ENCODE results near the gene SH2B2. TPM values are rescaled to one million over a fixed set of nuclear protein-coding genes. Genes with fewer than 3 reads are reported as not detected.

Gene SH2B2
- total RNA-seq, 2 experiments from 2014 or later: 2.7 to 3.2 TPM

GRCh38 chr7:102280521-102280920 lies 6.1 kb upstream of the SH2B2 start:
- CTCF ChIA-PET: interaction anchor here (0.7 to 0.9 kb wide), 2 partner anchors 116 to 1645 kb away, joined by 3 read pairs; partner anchors contain the start of gene PRKRIP1
- peaks cover 7% of the 10 kb centered on the region for H3K27me3 Mint-ChIP-seq
- H3K4me3 Mint-ChIP-seq: no peak overlapping the region
- H3K9me3 Mint-ChIP-seq (ENCODE audit: low read depth): no peaks in the 10 kb centered on the region
- peaks cover 20% of the 10 kb centered on the region for H3K4me1 Mint-ChIP-seq
- POLR2A ChIA-PET: no interaction called here
- no peak overlapping the region for H3K27ac Mint-ChIP-seq
- ATAC-seq (no peak), DNase-seq (no peak)
- no peaks in the 10 kb centered on the region for H3K36me3 Mint-ChIP-seq (ENCODE audit: low read depth)
- intact Hi-C loops (cut with DNase I, micrococcal nuclease): loop anchor here in 1 of 2 experiments (10.0 kb wide), 1 partner anchor 184 kb away; the partner anchor contains the start of genes ALKBH4 and LRWD1

- no peaks in the 10 kb centered on the region for H3K9me3 Mint-ChIP-seq (ENCODE audit: low read depth)
- no peak overlapping the region for H3K4me3 Mint-ChIP-seq
- POLR2A ChIA-PET: no interaction called here
- ATAC-seq (no peak), DNase-seq (no peak)
- H3K36me3 Mint-ChIP-seq (ENCODE audit: low read depth): no peaks in the 10 kb centered on the region
- peaks cover 7% of the 10 kb centered on the region for H3K27me3 Mint-ChIP-seq
- CTCF ChIA-PET: no interaction called here
- peaks cover 20% of the 10 kb centered on the region for H3K4me1 Mint-ChIP-seq
- intact Hi-C loops (cut with DNase I, micrococcal nuclease): loop anchor here in 1 of 2 experiments (10.0 kb wide), 1 partner anchor 183 kb away; the partner anchor contains the start of genes ALKBH4 and LRWD1
- no peak overlapping the region for H3K27ac Mint-ChIP-seq
These were observed 4.9 kb upstream of the SH2B2 start for GRCh38 chr7:102281785-102282184.

- Mint-ChIP-seq H3K27me3 (peaks cover 7% of the 10 kb centered on the region), H3K9me3 (ENCODE audit: low read depth) (no peaks in the 10 kb centered on the region), H3K36me3 (ENCODE audit: low read depth) (no peaks in the 10 kb centered on the region), H3K4me1 (peaks cover 20% of the 10 kb centered on the region), H3K4me3 (no peak overlapping the region), H3K27ac (no peak overlapping the region)
- ATAC-seq: no peak
- intact Hi-C loops (cut with DNase I, micrococcal nuclease): loop anchor here in 1 of 2 experiments (10.0 kb wide), 1 partner anchor 182 kb away; the partner anchor contains the start of genes ALKBH4 and LRWD1
- ChIA-PET POLR2A (no interaction called here), CTCF (interaction anchor here (0.6 to 1.4 kb wide), 2 partner anchors 11 to 124 kb away, joined by 3 read pairs; no protein-coding TSS in a partner anchor)
- no peak for DNase-seq
These were observed 4.0 kb upstream of the SH2B2 start for GRCh38 chr7:102282465-102283362.

GRCh38 chr7:102283477-102284189 lies 3.0 kb upstream of the SH2B2 start:
- Mint-ChIP-seq H3K9me3 (ENCODE audit: low read depth) (no peaks in the 10 kb centered on the region), H3K27ac (no peak overlapping the region), H3K27me3 (peaks cover 11% of the 10 kb centered on the region), H3K4me3 (no peak overlapping the region), H3K36me3 (ENCODE audit: low read depth) (no peaks in the 10 kb centered on the region), H3K4me1 (peaks cover 26% of the 10 kb centered on the region)
- CTCF ChIA-PET: interaction anchor here (0.6 to 1.4 kb wide), 2 partner anchors 10 to 123 kb away, joined by 3 read pairs; no protein-coding TSS in a partner anchor
- DNase-seq: no peak
- intact Hi-C loops (cut with DNase I, micrococcal nuclease): loop anchor here in 1 of 2 experiments (10.0 kb wide), 1 partner anchor 181 kb away; the partner anchor contains the start of genes ALKBH4 and LRWD1
- ATAC-seq: no peak
- POLR2A ChIA-PET: no interaction called here

- ChIA-PET POLR2A (no interaction called here), CTCF (interaction anchor here (1.4 kb wide), 1 partner anchor 122 kb away, joined by 3 read pairs; no protein-coding TSS in a partner anchor)
- Mint-ChIP-seq H3K36me3 (ENCODE audit: low read depth) (no peaks in the 10 kb centered on the region), H3K4me3 (no peak overlapping the region), H3K4me1 (peaks cover 30% of the 10 kb centered on the region), H3K27ac (no peak overlapping the region), H3K27me3 (peaks cover 11% of the 10 kb centered on the region), H3K9me3 (ENCODE audit: low read depth) (no peaks in the 10 kb centered on the region)
- DNase-seq (peak; percentile 49), ATAC-seq (peak; percentile 23)
- intact Hi-C loops (cut with DNase I, micrococcal nuclease): loop anchor here in 1 of 2 experiments (10.0 kb wide), 1 partner anchor 180 kb away; the partner anchor contains the start of genes ALKBH4 and LRWD1
These were observed 2.3 kb upstream of the SH2B2 start for GRCh38 chr7:102284399-102284798.

- CTCF ChIA-PET: no interaction called here
- H3K9me3 Mint-ChIP-seq (ENCODE audit: low read depth): no peaks in the 10 kb centered on the region
- H3K36me3 Mint-ChIP-seq (ENCODE audit: low read depth): no peaks in the 10 kb centered on the region
- DNase-seq (no peak), ATAC-seq (no peak)
- H3K4me3 Mint-ChIP-seq: peak overlapping the region; percentile 13
- intact Hi-C loops (cut with DNase I, micrococcal nuclease): loop anchor here in 1 of 2 experiments (10.0 kb wide), 1 partner anchor 180 kb away; the partner anchor contains the start of genes ALKBH4 and LRWD1
- POLR2A ChIA-PET: no interaction called here
- peaks cover 11% of the 10 kb centered on the region for H3K27me3 Mint-ChIP-seq
- no peak overlapping the region for H3K27ac Mint-ChIP-seq
- H3K4me1 Mint-ChIP-seq: peaks cover 27% of the 10 kb centered on the region
These were observed 1.7 kb upstream of the SH2B2 start for GRCh38 chr7:102284891-102285539.

GRCh38 chr7:102285540-102286236 lies 980 bp upstream of the SH2B2 start:
- no peaks in the 10 kb centered on the region for H3K9me3 Mint-ChIP-seq (ENCODE audit: low read depth)
- CTCF ChIA-PET: no interaction called here
- H3K36me3 Mint-ChIP-seq (ENCODE audit: low read depth): no peaks in the 10 kb centered on the region
- POLR2A ChIA-PET: no interaction called here
- no peak for DNase-seq
- intact Hi-C loops (cut with DNase I, micrococcal nuclease): loop anchor here (1.0 to 10.0 kb wide), 5 partner anchors 78 to 179 kb away; partner anchors contain the start of genes ALKBH4 (in 2 of the 2), LRWD1 (in 2 of the 2) and PRKRIP1 (in 1 of the 2)
- peak overlapping the region; percentile 13 for H3K4me3 Mint-ChIP-seq
- H3K27ac Mint-ChIP-seq: no peak overlapping the region
- ATAC-seq: no peak
- peaks cover 12% of the 10 kb centered on the region for H3K27me3 Mint-ChIP-seq
- H3K4me1 Mint-ChIP-seq: peaks cover 30% of the 10 kb centered on the region

- DNase-seq: peak; percentile 50
- H3K9me3 Mint-ChIP-seq (ENCODE audit: low read depth): no peaks in the 10 kb centered on the region
- peak overlapping the region; percentile 56 for H3K4me3 Mint-ChIP-seq
- intact Hi-C loops (cut with DNase I, micrococcal nuclease): loop anchor here (2.0 to 10.0 kb wide), 3 partner anchors 109 to 177 kb away; partner anchors contain the start of genes ALKBH4 (in 2 of the 2), LRWD1 (in 2 of the 2) and PRKRIP1 (in 1 of the 2)
- no peaks in the 10 kb centered on the region for H3K36me3 Mint-ChIP-seq (ENCODE audit: low read depth)
- CTCF ChIA-PET: interaction anchor here (1.0 to 1.5 kb wide), 2 partner anchors 9 to 104 kb away, joined by 4 read pairs; no protein-coding TSS in a partner anchor
- peaks cover 17% of the 10 kb centered on the region for H3K27me3 Mint-ChIP-seq
- peaks cover 39% of the 10 kb centered on the region for H3K4me1 Mint-ChIP-seq
- ATAC-seq: no peak
- POLR2A ChIA-PET: no interaction called here
- H3K27ac Mint-ChIP-seq: no peak overlapping the region
These were observed 678 bp downstream of the SH2B2 start for GRCh38 chr7:102287111-102287980.

- peaks cover 17% of the 10 kb centered on the region for H3K27me3 Mint-ChIP-seq
- no peaks in the 10 kb centered on the region for H3K36me3 Mint-ChIP-seq (ENCODE audit: low read depth)
- ChIA-PET POLR2A (interaction anchor here (0.6 kb wide), 1 partner anchor 55 kb away, joined by 4 read pairs; no protein-coding TSS in a partner anchor), CTCF (interaction anchor here (0.8 to 1.5 kb wide), 3 partner anchors 9 to 470 kb away, joined by 3 to 4 read pairs (median 4); no protein-coding TSS in a partner anchor)
- intact Hi-C loops (cut with DNase I, micrococcal nuclease): loop anchor here (2.0 to 10.0 kb wide), 3 partner anchors 109 to 177 kb away; partner anchors contain the start of genes ALKBH4 (in 2 of the 2), LRWD1 (in 2 of the 2) and PRKRIP1 (in 1 of the 2)
- no peak overlapping the region for H3K27ac Mint-ChIP-seq
- no peaks in the 10 kb centered on the region for H3K9me3 Mint-ChIP-seq (ENCODE audit: low read depth)
- peak overlapping the region; percentile 56 for H3K4me3 Mint-ChIP-seq
- ATAC-seq (no peak), DNase-seq (no peak)
- peaks cover 39% of the 10 kb centered on the region for H3K4me1 Mint-ChIP-seq
These were observed 1.3 kb downstream of the SH2B2 start for GRCh38 chr7:102287981-102288278.
